HepG2 (cell line): ENCODE data around the gene EYA2. TPM values are rescaled to one million over a fixed set of nuclear protein-coding genes. Genes with fewer than 3 reads are reported as not detected.

Experiments used
- DNMT3B ChIP-seq: conservative IDR thresholded peaks from 2 replicates; pipeline ENCODE4 v1.6.1; 2016; ENCODE audit warnings: missing biosample characterization, control low read depth
- KDM3A ChIP-seq: IDR thresholded peaks from 2 replicates; pipeline ENCODE4 v1.6.1; 2018; ENCODE audit warnings: low read depth, missing compliant biosample characterization
- LRRFIP1 ChIP-seq: sonication (generic); formaldehyde crosslinking; conservative IDR thresholded peaks from 2 replicates; pipeline ENCODE4 v1.4.0; 2020; ENCODE audit warnings: missing genetic modification reagents
- MYC ChIP-seq: sonication (generic); formaldehyde crosslinking; IDR thresholded peaks from 2 replicates; pipeline ENCODE4 v1.9.0; 2021; ENCODE audit warnings: missing genetic modification reagents, borderline replicate concordance
- PCBP2 ChIP-seq: fragments of 200-400 bp; formaldehyde crosslinking; optimal IDR thresholded peaks from 2 replicates; pipeline ENCODE3; 2018; ENCODE audit warnings: low read length, low read depth; ENCODE audit not compliant: poor library complexity, severe bottlenecking
- PRMT3 ChIP-seq: sonication (generic); formaldehyde crosslinking; IDR thresholded peaks from 2 replicates; pipeline ENCODE4 v1.8.1; 2022; ENCODE audit warnings: low read depth, mild to moderate bottlenecking, moderate library complexity, missing genetic modification reagents, borderline replicate concordance
- RERE ChIP-seq: IDR thresholded peaks from 2 replicates; pipeline ENCODE4 v1.6.1; 2016; ENCODE audit warnings: low read depth, missing genetic modification reagents, missing compliant biosample characterization
- TOE1 ChIP-seq: sonication (generic); formaldehyde crosslinking; IDR thresholded peaks from 2 replicates; pipeline ENCODE4 v1.4.0; 2020; ENCODE audit warnings: mild to moderate bottlenecking, missing genetic modification reagents
- ZBTB46 ChIP-seq: sonication (generic); formaldehyde crosslinking; IDR thresholded peaks from 2 replicates; pipeline ENCODE4 v1.4.0; 2020; ENCODE audit warnings: mild to moderate bottlenecking, missing genetic modification reagents, borderline replicate concordance
- ZNF276 ChIP-seq: sonication (generic); formaldehyde crosslinking; IDR thresholded peaks from 2 replicates; pipeline ENCODE4 v1.4.0; 2020; ENCODE audit warnings: mild to moderate bottlenecking, low read depth, missing genetic modification reagents
- ZNF326 ChIP-seq: sonication (generic); formaldehyde crosslinking; IDR thresholded peaks from 2 replicates; pipeline ENCODE4 v1.4.0; 2020; ENCODE audit warnings: missing genetic modification reagents, borderline replicate concordance
- ZNF335 ChIP-seq: sonication (generic); formaldehyde crosslinking; IDR thresholded peaks from 2 replicates; pipeline ENCODE4 v1.4.0; 2020; ENCODE audit warnings: missing genetic modification reagents
- ZNF451 ChIP-seq: sonication (generic); formaldehyde crosslinking; IDR thresholded peaks from 2 replicates; pipeline ENCODE4 v1.5.0; 2020; ENCODE audit warnings: mild to moderate bottlenecking, missing genetic modification reagents
- ZNF546 ChIP-seq: sonication (generic); formaldehyde crosslinking; conservative IDR thresholded peaks from 2 replicates; pipeline ENCODE4 v1.8.1; 2023; ENCODE audit warnings: mild to moderate bottlenecking, missing genetic modification reagents
- ZNF572 ChIP-seq: sonication (generic); formaldehyde crosslinking; IDR thresholded peaks from 2 replicates; pipeline ENCODE4 v1.5.1; 2020; ENCODE audit warnings: mild to moderate bottlenecking, missing genetic modification reagents
- ZSCAN30 ChIP-seq: sonication (generic); formaldehyde crosslinking; IDR thresholded peaks from 2 replicates; pipeline ENCODE4 v1.5.0; 2020; ENCODE audit warnings: mild to moderate bottlenecking, missing genetic modification reagents
- polyA plus RNA-seq, 8 experiments: library from polyadenylated mRNA; depleted of rRNA in 3 of 8; stranded (reverse) in 7 of 8; unstranded in 1 of 8; fragments of >200 nt; fragmentation: Illumina TruSeq in 4 of 8; extraction: Trizol in 4 of 8; gene quantifications; 2 replicates each; pipeline versions ENCODE4 v1.2.1 to v1.2.3, GENCODE V29; 2011 to 2016; ENCODE audit warnings: low read depth in 4 of 8, missing spikeins in 1 of 8, mixed read lengths in 1 of 8; ENCODE audit not compliant: insufficient read depth in 1 of 8
- total RNA-seq, 5 experiments: library from RNA; depleted of rRNA; stranded (reverse); fragments of >200 nt; fragmentation: Illumina TruSeq; extraction: Trizol; gene quantifications; 2 replicates each; pipeline ENCODE4 v1.2.3, GENCODE V29; 2016; ENCODE audit warnings: low read depth in 1 of 5

The EYA2 gene
- total and polyA plus RNA-seq, 2 of the 13 experiments (the other 11 are each of a cell fraction or from before 2014, with no cell fraction given), result not detected

GRCh38 chr20:47201074-47201730 is 306.6 kb downstream of the EYA2 start (continued):
- no peak for TF ChIP-seq RERE (CRISPR knock-in tag)
- no peak for TF ChIP-seq PRMT3 (CRISPR knock-in tag)
- no peak for TF ChIP-seq ZBTB46 (CRISPR knock-in tag)
- TF ChIP-seq ZNF572 (CRISPR knock-in tag), result peak; percentile 95
- no peak for TF ChIP-seq ZNF276
- TF ChIP-seq PCBP2, result no peak
- TF ChIP-seq KDM3A (CRISPR knock-in tag), result no peak
- TF ChIP-seq ZNF546 (CRISPR knock-in tag), result no peak
- TF ChIP-seq ZNF326 (CRISPR knock-in tag), result peak; percentile 20; the same call in 1 of the 2 replicates
- TF ChIP-seq MYC (CRISPR knock-in tag), result 0 out of 2 replicates have a peak, but pooled peaks have one; percentile 9
- TF ChIP-seq TOE1 (CRISPR knock-in tag), result peak; percentile 10; the same call in 1 of the 2 replicates
- TF ChIP-seq LRRFIP1 (CRISPR knock-in tag), result no peak
- 0 out of 2 replicates have a peak, but pooled peaks have one; percentile 13 for TF ChIP-seq DNMT3B
- 0 out of 2 replicates have a peak, but pooled peaks have one; percentile 7 for TF ChIP-seq ZSCAN30 (CRISPR knock-in tag)
- no peak for TF ChIP-seq ZNF451 (CRISPR knock-in tag)
- no peak for TF ChIP-seq ZNF335 (CRISPR knock-in tag)
